HG03565 (cell line): ENCODE measurements around the gene MYO1D.
A peak's percentile ranks its signal among the peaks of the same experiment; 100 is the strongest.

ENCODE experiments used
- ATAC-seq: cut with Tn5 transposase; IDR thresholded peaks from one replicate; pipeline ENCODE4 v1.9.1; 2021; ENCODE audit warnings: mild to moderate bottlenecking, moderate library complexity; ENCODE audit not compliant: unreplicated experiment

Gene MYO1D

GRCh38 chr17:32516940-32517701 lies 359.8 kb downstream of the MYO1D start:
- ATAC-seq: no peak

DNA sequence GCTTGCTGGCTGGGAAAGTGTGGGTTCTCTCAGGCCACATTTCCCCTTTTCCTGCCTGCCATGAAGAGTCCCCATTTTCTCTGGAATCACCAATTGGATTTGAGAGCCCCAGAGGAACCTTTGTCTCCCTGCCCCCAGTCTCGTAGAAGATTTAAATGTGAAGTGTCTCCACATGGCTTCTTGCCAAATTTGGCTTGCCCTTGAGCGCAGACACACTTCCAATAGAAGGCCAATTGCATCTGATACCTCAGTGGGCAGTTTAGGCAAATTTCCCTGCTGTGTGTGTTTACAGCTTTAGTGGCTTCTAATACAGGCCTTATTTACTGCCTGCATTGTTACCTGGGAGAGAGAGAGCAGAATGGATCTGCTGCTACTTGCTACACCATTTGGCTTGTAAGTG lies 360.5 kb downstream of the MYO1D start:
- ATAC-seq: no peak

DNA sequence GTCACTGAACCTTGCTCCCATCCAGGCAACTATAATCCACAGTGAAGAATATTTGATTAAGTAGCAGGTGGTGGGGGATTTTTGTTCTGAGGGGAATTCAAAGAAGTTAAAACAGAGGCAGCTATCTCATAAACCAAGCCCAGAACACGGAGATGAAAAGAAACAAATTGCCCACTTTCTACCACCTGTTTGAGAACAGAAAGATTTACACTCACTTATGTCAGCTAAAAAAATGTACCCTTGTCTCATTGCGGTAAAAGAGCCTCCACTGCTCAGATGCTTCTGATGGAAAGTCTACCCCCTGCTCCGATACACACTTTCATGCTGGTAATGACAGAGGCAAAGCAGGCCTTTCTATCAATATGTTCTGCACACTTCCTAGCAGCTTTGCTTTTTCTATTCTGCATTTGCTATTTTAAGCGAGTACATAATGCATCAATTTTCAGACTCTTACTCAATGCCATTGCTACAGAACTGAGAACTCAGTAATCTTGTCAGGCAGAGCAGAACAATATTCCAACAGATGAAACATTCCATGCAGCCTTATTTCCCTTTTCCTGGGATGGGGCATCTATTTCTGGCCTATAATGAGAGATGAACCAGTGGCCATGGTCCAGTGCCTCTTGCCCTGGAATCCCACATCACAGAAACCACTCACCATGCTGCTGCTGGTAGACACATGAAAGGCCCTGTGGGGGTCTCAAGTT lies 361.1 kb downstream of the MYO1D start:
- ATAC-seq: peak; percentile 34

- ATAC-seq: no peak
Observed at GRCh38 chr17:32514606-32515005, 362.3 kb downstream of the MYO1D start.

- ATAC-seq: no peak
Observed at GRCh38 chr17:32513579-32513978, 363.3 kb downstream of the MYO1D start.

DNA sequence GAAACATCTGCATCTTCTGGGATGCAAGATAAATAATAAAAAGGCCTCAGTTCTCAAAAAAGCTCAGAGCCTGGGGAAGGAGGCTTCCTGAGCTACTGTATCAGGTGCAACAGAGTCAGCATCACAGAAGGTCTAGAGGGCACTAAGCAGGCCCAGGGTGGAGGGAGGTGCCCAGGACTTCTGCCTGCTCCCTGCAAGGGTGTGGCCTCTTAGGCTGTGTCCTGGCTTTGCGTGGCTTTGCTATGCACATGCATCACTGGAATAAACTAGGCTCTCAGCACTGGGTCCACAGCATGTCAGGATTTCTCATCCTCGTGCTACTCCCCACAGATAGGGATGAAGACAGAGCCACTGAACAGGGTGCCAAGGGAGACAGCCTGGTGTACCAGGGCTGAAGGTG lies 364.6 kb downstream of the MYO1D start:
- ATAC-seq: no peak

DNA sequence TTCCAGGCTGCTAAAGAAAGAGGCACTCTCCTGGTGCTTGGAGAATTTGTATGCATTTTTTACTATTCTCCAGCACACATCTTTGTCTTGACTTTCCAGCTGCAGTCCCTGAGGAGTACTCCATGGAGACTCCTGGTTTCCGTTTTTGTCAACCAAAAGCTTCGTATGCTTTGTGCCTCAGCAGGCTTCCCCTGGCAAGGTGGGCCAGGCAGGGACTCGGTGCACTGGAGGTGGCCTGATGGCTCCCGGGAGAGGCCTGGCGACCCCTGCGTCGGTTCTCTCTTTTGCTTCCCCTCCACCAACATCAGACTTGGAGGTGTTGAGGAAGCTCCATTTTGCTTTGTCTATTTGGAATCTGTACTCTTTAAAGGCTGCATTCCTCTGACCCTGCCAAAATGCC lies 366.5 kb downstream of the MYO1D start:
- ATAC-seq: no peak

DNA sequence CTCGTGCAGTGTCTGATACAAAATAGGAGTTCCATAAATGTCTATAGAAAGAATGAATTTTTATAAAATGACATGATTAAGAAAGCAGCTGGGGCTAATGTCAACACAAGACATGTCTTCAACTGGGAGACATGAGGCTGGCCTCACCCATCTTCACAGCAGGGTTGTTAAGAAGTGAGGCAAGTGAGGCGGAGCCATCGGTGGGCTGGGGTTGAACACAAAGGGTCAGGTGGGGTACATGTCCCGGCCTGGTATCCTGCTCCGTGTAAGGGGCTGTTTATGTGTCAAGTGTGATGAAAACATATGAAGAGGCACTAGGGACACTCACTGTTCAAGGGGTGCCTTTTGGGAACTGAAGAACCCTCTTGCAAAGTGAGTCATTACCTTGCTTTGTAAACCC lies 368.0 kb downstream of the MYO1D start:
- no peak for ATAC-seq

DNA sequence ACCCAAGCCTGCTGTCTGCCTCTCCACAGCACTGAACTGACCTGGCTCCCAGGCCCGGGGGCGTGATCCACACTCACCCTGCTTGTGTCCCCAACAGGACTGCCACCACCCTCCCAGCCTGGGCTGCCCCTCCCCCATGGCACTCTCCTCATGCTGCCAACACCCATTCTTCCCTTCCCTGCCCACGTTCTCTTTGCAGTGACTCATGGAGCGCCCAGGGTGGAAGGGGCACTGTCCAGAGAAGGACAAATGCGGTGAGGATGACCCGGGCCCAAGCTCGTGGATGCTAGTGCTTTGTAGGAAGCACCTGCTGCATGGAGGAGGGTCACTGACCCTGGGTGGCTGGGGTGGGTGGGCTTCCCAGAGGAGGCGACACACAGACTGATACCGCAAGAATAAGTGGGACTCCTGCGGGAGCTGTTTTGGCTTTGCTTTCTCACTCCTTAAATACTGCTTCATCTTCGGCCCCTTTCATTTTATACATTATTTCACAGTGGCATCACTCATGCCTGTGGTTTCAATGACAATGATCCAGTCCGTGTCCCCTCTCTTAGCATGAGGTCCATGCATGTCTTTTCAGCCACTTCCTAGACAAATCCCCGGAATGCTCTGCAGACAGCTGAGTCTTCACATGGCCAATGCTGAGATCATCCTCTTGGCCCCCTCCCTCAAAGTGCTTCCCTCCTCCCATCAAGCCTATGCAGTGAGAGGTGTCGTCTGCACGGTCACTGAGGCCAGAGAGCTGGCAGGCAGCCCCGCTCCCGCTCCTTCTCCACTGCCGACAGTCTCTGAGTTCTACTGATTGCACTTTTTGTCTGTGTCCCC lies 372.5 kb downstream of the MYO1D start:
- no peak for ATAC-seq

DNA sequence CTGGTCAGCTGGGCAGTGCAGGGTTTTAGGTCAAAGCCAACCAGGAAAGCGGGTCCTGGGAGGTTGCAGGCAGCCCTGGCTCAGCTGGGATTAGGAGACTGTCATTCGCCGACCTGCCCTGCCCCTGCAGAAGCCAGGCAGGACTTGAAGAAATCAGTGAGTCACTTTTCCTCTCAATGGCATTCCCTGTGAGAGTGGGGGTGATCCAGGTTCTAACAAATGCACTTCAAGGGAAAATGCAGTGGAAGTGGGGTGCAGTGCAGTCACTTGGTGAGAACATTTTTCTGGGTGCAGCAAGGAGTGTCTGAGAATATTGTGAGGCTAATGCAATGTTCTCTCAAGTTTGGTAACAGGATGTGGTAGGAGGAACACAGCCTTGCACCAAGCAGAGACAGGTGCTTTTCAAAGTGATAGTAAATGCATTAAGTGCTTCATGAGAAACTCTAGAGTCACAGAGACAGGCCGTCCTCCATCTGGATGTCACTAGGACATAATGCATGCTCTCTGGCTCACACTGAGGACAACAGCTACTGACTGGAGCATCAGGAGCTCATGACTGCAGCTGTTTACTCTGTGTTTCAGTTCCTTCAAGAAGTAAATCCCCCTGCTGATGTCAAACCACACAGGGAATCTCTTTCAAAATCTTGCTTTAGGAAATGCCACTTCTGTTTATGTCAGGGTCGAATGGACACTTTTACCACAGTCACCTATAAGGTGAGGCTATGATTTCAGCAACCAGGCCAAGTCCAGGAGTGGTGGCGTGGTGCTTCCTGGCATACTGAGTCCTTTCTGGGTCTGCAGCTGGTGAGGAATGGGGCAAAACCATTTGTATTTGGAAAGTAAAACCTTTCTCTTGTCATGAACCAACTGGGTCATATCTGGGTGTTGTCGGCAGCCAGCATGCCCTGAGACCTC lies 373.4 kb downstream of the MYO1D start:
- ATAC-seq: peak; percentile 90

DNA sequence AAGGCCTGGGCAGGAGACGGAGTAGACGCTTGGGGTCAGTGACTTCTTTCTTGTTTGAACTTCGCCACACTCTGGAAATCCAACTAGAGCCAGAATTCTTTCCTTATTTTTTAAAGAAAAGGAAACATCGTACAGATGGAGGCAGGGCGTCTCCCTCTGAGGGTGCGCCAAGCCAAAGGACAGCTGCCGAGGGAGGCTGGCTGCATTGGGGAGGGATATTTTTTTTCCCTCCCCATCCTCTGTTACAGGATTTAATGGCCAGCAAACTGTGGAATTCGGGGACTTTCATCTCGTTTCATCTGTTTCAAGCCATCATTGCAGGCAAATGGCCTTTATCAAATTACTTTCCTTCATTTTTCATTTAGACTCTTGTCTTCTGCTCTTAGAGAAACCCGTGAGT lies 374.2 kb downstream of the MYO1D start:
- ATAC-seq: no peak

GRCh38 chr17:32502013-32502412 lies 374.9 kb downstream of the MYO1D start:
- no peak for ATAC-seq

DNA sequence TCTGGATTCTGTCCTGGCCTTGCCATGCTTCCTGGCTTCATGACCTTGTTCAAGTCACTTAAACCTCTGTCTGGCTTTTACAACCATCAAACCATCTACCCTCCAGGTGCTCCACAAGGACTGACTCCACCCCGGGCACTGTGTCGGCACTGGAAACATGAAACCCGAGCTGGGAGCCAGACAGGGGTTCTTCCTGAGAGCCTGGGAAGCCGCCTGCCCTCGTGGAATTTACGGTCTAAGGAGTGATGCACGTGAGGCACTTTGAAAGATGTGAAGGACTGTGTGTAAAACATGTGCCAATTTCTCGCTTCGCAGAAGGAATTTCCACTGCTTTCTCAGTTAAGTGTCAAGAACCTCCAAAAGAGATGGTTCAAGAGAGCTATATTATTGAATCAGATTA lies 378.5 kb downstream of the MYO1D start:
- ATAC-seq: no peak

- no peak for ATAC-seq
Observed at GRCh38 chr17:32497431-32498205, 379.3 kb downstream of the MYO1D start.

DNA sequence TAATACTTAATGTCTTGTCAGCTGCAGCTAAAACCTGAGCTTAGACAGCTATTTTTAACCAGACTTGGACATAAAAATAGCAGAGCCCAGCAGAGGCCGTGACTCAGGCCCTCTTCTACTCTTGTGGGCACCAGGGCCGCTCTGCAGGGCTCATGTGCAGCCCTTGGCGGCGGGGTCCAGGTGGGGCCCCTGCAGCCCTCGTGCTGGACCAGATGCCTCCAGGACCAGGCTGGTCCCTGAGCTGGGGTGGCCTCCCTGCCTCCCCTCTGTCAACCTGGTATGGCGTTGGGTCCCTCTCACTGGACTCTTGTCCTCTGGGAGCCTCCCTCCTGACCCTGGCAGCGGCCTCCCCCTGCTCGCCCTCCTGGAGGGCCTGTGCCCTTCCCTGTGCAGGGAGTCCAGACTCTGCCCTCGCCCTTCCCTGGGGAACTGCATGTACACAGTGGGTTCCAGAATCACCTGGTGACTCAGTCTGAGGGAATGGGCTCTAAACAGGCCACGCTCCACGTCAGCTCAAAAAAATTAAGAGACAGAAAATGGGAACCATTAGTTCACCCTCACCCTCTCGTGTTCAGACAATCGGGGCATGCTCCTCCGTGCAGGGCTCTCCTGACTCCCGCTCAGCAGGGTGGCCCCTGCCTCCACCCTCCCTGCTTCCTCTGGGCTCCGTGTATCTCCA lies 380.4 kb downstream of the MYO1D start:
- ATAC-seq: no peak

GRCh38 chr17:32495359-32496231 lies 381.3 kb downstream of the MYO1D start:
- ATAC-seq: no peak

DNA sequence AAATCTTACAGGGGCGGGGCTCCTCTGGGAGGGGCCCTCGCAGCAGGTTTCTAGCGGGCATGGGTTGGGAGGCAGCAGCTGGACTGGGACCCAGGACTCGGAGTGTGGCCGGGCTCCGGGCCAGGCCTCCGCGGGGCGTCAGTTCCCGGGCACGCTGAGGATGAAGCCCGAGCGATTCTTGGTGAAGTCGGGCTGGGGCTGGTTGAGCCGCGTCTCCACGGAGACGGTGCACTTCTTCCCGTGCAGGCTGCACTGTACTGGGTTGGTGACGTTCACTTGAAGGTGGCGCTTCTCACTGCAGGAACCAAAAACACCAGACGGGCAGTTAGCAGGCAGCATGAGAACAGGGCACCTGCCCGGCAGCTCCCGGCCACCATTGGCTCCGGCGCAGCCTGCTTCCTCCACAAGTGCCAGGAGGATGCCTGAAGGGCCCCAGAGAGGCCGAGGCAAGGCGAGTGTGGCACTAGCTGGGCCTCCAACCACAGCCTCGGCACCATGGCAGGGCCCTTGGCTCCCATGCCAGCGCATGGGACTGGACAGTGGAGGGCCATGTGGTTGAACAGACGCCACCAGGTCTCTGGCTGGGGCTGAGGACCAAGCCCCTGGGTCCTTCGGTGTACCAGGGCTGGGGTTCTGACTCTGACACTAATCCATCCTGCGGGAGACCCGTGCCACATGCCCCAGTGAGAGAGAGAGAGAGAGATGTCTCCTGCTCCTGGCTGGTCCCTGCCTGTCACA lies 382.1 kb downstream of the MYO1D start:
- ATAC-seq: no peak
